Mesodermal cell (in vitro differentiated cells): ENCODE measurements around the gene NAP1L4.

Experiments used
- H3K27ac ChIP-seq: 2 replicates; pipeline ENCODE4 v1.7.0; 2013; ENCODE audit warnings: mild to moderate bottlenecking, low read depth, low read length, moderate library complexity; ENCODE audit not compliant: severe bottlenecking
- H3K36me3 ChIP-seq: 2 replicates; pipeline ENCODE4 v1.7.1; 2013; ENCODE audit warnings: mild to moderate bottlenecking, low read length, moderate library complexity; ENCODE audit not compliant: control insufficient read depth, insufficient read depth
- H3K4me1 ChIP-seq: one replicate; pipeline ENCODE4 v1.7.1; 2013; ENCODE audit warnings: mild to moderate bottlenecking, low read length; ENCODE audit not compliant: insufficient read depth, control insufficient read depth, poor library complexity, severe bottlenecking
- H3K4me3 ChIP-seq: 2 replicates; pipeline ENCODE4 v1.7.0; 2013; ENCODE audit warnings: low read length, control low read depth, mild to moderate bottlenecking; ENCODE audit not compliant: insufficient read depth, poor library complexity, severe bottlenecking; ENCODE audit errors: extremely low read depth
- H3K9me3 ChIP-seq: 2 replicates; pipeline ENCODE4 v1.7.1; 2013; ENCODE audit warnings: mild to moderate bottlenecking, low read length, moderate library complexity; ENCODE audit not compliant: control insufficient read depth
- WGBS, 2 experiments: methylation state at CpG; one replicate each; pipeline ENCODE4 v1.1.5; 2013; ENCODE audit warnings: missing lambda C conversion rate in 2 of 2; ENCODE audit not compliant: insufficient coverage in 2 of 2; 5-methylcytosine and 5-hydroxymethylcytosine counted together

The NAP1L4 gene

DNA sequence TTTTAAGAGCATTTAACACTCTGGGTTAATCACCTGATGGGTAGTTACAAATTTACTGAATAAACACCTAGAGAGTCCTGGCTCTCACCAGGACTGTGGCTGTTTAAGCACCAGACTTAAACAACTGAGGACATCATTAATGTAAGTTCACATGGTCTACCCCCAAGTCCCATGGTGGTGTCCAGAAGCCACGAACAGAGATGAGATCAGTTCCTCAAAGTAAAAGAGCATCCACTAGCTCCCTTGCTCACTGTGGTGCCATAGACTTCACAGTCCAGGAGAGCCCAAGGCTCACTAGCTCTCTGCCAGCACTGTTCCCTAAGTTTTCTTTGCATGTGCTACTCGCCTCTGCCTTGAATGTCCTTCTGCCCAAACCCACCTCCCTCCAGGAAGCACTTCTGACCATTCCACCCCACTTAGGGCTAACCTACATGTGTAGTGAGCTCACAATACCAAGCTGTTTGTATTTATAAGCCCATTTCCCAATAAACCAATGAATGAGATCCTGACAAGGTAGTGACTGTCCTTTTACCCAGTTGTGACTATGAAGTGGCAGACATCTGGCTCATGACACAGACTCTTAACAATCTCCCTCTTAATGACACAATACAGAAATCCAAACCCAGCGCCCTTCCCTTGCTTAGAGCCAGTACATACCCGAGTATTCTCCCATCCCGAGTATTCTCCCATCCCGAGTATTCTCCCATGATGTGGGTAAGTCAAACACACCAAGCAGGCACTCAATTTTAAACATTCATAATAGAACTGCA is 15.7 kb downstream of the NAP1L4 start:
- Histone ChIP-seq H3K4me1 (no peaks in the 10 kb centered on the region), H3K36me3 (peaks cover 82% of the 10 kb centered on the region), H3K27ac (no peak overlapping the region), H3K4me3 (no peak overlapping the region), H3K9me3 (no peaks in the 10 kb centered on the region)
- WGBS, 2 experiments = 93 to 95% methylated on average over 4 to 6 of the region's 6 CpGs

DNA sequence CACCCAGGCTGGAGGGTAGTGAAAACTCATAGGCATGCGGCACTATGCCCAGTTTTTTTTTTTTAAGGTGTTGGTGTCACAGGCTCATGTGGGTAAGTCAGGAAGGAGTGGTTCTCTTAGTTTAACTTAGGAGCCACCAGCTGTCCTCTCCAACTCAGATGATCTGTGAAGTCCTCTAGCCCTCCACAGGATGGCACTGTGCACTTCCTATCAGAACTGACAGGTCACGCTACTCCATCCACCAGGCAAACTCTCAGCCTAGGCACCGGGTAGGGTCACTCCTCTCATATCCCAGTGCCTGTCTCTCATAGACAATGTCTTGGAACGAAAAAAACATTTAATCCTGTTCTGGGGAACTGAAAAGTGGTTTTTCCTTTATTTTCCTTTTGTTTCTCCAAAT is 16.5 kb downstream of the NAP1L4 start:
- no peaks in the 10 kb centered on the region for H3K4me1 ChIP-seq
- WGBS, 2 experiments = 83 to 96% methylated on average over 2 to 4 of the region's 4 CpGs
- no peak overlapping the region for H3K4me3 ChIP-seq
- H3K36me3 ChIP-seq = peaks cover 91% of the 10 kb centered on the region
- H3K9me3 ChIP-seq = no peaks in the 10 kb centered on the region
- no peak overlapping the region for H3K27ac ChIP-seq

DNA sequence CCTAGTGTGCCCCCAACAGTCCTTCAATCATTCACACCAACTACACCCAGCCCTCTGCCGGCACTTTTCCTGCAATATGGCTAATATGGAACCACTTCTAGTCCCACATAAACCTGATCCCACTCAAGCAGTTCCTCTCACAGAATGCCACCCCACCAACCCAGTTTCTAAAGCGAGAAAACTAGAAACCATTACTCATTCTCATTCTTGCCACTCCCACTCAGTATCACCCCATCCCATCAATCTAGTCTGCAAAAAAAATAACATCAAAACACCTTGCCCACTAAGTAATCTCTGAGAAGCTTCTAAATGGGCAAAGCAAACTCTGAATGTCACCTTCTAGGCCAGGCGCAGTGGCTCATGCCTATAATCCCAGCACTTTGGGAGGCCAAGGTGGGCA is 17.9 kb downstream of the NAP1L4 start:
- WGBS, 2 experiments = 82 to 97% methylated on average over 1 to 3 of the region's 3 CpGs
- no peaks in the 10 kb centered on the region for H3K9me3 ChIP-seq
- H3K27ac ChIP-seq = no peak overlapping the region
- no peak overlapping the region for H3K4me3 ChIP-seq
- no peaks in the 10 kb centered on the region for H3K4me1 ChIP-seq
- H3K36me3 ChIP-seq = peaks cover 100% of the 10 kb centered on the region

DNA sequence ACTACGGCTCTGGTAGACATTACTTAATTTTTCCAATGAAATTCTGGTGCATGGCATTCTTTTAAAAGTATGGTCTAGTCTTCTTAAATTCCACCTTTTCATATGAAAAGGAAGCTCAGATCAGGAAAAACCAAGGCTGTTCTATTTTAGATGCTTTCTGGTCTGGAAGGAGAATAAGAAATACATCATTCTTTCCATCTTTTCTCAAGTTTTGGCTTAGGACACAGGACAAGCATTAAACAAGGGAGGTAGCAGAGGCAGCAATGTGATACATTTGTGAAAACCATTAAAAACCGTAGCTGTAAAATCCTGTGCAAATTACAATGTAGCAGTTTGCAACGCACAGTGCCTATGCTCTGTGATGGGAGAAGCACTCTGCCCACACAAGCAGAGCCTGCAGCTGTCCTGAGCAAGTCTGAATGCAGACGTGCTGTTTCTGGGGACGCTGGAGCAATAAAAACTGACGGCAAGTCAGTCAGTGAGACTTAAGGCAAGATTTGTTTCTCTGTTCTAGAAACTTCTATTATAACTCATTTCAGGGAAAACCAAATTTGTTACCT is 23.7 kb downstream of the NAP1L4 start:
- 79 to 96% methylated on average over 2 to 6 of the region's 6 CpGs for WGBS, 2 experiments
- H3K27ac ChIP-seq = no peak overlapping the region
- H3K36me3 ChIP-seq = peaks cover 99% of the 10 kb centered on the region
- no peaks in the 10 kb centered on the region for H3K9me3 ChIP-seq
- H3K4me1 ChIP-seq = no peaks in the 10 kb centered on the region
- no peak overlapping the region for H3K4me3 ChIP-seq

GRCh38 chr11:2964782-2965181 is 27.3 kb downstream of the NAP1L4 start:
- 97 to 100% methylated on average over 2 to 4 of the region's 4 CpGs for WGBS, 2 experiments
- H3K36me3 ChIP-seq = peaks cover 91% of the 10 kb centered on the region

GRCh38 chr11:2963761-2964160 is 28.4 kb downstream of the NAP1L4 start:
- H3K36me3 ChIP-seq = peaks cover 91% of the 10 kb centered on the region
- H3K27ac ChIP-seq = no peak overlapping the region
- H3K4me1 ChIP-seq = peaks cover 26% of the 10 kb centered on the region
- H3K4me3 ChIP-seq = no peak overlapping the region
- WGBS, 2 experiments = 95 to 100% methylated on average over 4 of the region's 6 CpGs
- no peaks in the 10 kb centered on the region for H3K9me3 ChIP-seq

More at GRCh38 chr11:2964782-2965181, 27.3 kb downstream of the NAP1L4 start:
- Histone ChIP-seq H3K9me3 (no peaks in the 10 kb centered on the region), H3K27ac (no peak overlapping the region), H3K4me3 (no peak overlapping the region), H3K4me1 (peaks cover 20% of the 10 kb centered on the region)

- H3K4me3 ChIP-seq = no peak overlapping the region
- H3K4me1 ChIP-seq = peaks cover 26% of the 10 kb centered on the region
- H3K27ac ChIP-seq = no peak overlapping the region
- WGBS, 2 experiments = 98 to 100% methylated on average over 4 to 7 of the region's 7 CpGs
- H3K9me3 ChIP-seq = no peaks in the 10 kb centered on the region
- H3K36me3 ChIP-seq = peaks cover 91% of the 10 kb centered on the region
These were observed 28.9 kb downstream of the NAP1L4 start for GRCh38 chr11:2963112-2963754.

- Histone ChIP-seq H3K27ac (no peak overlapping the region), H3K4me3 (no peak overlapping the region), H3K4me1 (peaks cover 31% of the 10 kb centered on the region), H3K36me3 (peaks cover 91% of the 10 kb centered on the region), H3K9me3 (no peaks in the 10 kb centered on the region)
- 81 to 83% methylated on average over 2 of the region's 5 CpGs for WGBS, 2 experiments
These were observed 31.0 kb downstream of the NAP1L4 start for GRCh38 chr11:2961080-2961479.

DNA sequence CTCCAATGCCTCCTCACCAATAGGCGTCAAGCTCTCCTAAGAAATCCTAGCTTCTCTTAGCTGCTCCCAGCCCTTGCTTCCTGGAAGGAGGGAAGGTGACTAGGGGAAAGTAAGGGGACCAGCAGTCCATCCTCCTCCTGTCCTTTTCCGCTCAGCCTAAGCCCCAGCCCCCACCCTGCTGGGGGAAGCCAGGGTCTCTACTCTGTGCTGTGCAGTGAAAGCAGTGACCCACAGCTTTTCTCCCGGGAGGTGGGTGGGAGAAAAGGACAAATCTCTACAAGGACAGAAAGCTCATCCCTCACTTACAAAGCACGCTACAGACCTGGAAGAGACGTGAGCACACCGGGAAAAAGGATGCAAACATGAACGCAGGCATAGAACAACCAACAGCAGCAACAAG is 32.0 kb downstream of the NAP1L4 start:
- 85 to 87% methylated on average over 2 to 5 of the region's 7 CpGs for WGBS, 2 experiments
- Histone ChIP-seq H3K9me3 (no peaks in the 10 kb centered on the region), H3K27ac (no peak overlapping the region), H3K4me1 (peaks cover 31% of the 10 kb centered on the region), H3K36me3 (peaks cover 92% of the 10 kb centered on the region), H3K4me3 (no peak overlapping the region)

DNA sequence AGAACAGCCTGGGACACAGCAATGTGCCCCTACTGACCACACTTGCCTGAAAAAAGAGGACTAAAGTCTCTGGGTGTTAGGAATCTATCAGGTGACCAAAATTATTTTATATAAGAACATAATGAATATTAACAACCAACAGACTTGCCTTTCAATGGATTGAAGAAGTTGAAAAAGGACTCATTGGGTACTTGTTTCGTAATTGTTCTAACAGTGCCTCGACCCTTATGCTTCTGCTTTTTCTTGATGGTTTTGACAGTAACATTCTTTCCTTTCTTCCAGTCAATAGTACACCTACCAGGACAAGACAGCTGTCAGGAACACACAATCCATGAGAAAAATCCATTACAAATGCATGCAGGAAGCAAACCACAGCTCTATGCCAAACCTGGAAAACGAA is 33.9 kb downstream of the NAP1L4 start:
- H3K36me3 ChIP-seq = peaks cover 92% of the 10 kb centered on the region
- WGBS, 2 experiments = 92 to 100% methylated on average over 1 to 2 of the region's 3 CpGs

More for the DNA sequence above, 33.9 kb downstream of the NAP1L4 start:
- Histone ChIP-seq H3K9me3 (no peaks in the 10 kb centered on the region), H3K27ac (no peak overlapping the region), H3K4me1 (peaks cover 45% of the 10 kb centered on the region), H3K4me3 (no peak overlapping the region)
